Panc1 (cell line): Measurements from ENCODE around the gene RUVBL1. TPM values are rescaled to one million over a fixed set of nuclear protein-coding genes. Genes with fewer than 3 reads are reported as not detected.
A peak's percentile ranks its signal among the peaks of the same experiment; 100 is the strongest.

ENCODE experiments used
- ATAC-seq: fragments of 200-7000 bp; cut with Tn5 transposase; 2 replicates; pipeline ENCODE4 v1.9.1; 2020; ENCODE audit warnings: mild to moderate bottlenecking, moderate library complexity
- BruUV-seq: library from RNA; stranded (reverse); fragments of 400-500 nt; replicated peaks from 2 replicates; lab custom pipeline; 2021; lab: Mats Ljungman, UMichigan
- CTCF ChIA-PET: fragments of 300-600 bp; sonication (Branson Sonifier 250); formaldehyde crosslinking; loops from one replicate; lab custom pipeline; 2022; ENCODE audit warnings: antibody characterized with exemption; lab: Charles Lee
- POLR2A ChIA-PET: fragments of 300-600 bp; sonication (Branson Sonifier 250); formaldehyde crosslinking; loops from one replicate; lab custom pipeline; 2022; ENCODE audit warnings: antibody characterized with exemption; lab: Charles Lee
- DNase-seq: peaks from one replicate; pipeline ENCODE4 v3.0.0-alpha.2; 2010; ENCODE audit warnings: low read depth, low spot score
- H3K27ac ChIP-seq: 2 replicates; pipeline ENCODE4 v1.5.1; 2011; ENCODE audit warnings: mild to moderate bottlenecking, low read length, inconsistent platforms
- H3K27me3 ChIP-seq: fragments of 200-500 bp; sonication (Bioruptor generic); 2 replicates; pipeline ENCODE4 v1.6.0; 2014; ENCODE audit warnings: low read length, inconsistent platforms; ENCODE audit not compliant: control insufficient read depth, insufficient read depth
- H3K36me3 ChIP-seq: fragments of 200-500 bp; sonication (Bioruptor generic); 2 replicates; pipeline ENCODE4 v1.5.1; 2014; ENCODE audit warnings: inconsistent platforms, mild to moderate bottlenecking, low read length, moderate library complexity; ENCODE audit not compliant: control insufficient read depth, insufficient read depth
- H3K4me1 ChIP-seq: 2 replicates; pipeline ENCODE4 v1.5.1; 2011; ENCODE audit warnings: inconsistent platforms, mild to moderate bottlenecking, low read length, moderate library complexity; ENCODE audit not compliant: control insufficient read depth, insufficient read depth
- H3K4me3 ChIP-seq, 2 experiments: 2 replicates each; pipeline ENCODE4 v1.5.1; 2011 to 2012; ENCODE audit warnings: low read depth in 2 of 2, low read length in 2 of 2, mild to moderate bottlenecking in 2 of 2, inconsistent platforms in 1 of 2, moderate library complexity in 1 of 2
- H3K9me3 ChIP-seq: fragments of 200-500 bp; sonication (Bioruptor generic); 2 replicates; pipeline ENCODE4 v1.5.1; 2014; ENCODE audit warnings: low read depth, mild to moderate bottlenecking, inconsistent platforms, low read length, moderate library complexity; ENCODE audit not compliant: control insufficient read depth, insufficient read depth
- CTCF ChIP-seq: fragments of 450-650 bp; IDR thresholded peaks from 2 replicates; pipeline ENCODE4 v1.5.1; 2017; ENCODE audit warnings: mild to moderate bottlenecking
- POLR2AphosphoS5 ChIP-seq: IDR thresholded peaks from 2 replicates; pipeline ENCODE4 v1.6.1; 2012; ENCODE audit warnings: mild to moderate bottlenecking, low read depth, low read length, moderate library complexity
- SIN3A ChIP-seq: IDR thresholded peaks from 2 replicates; pipeline ENCODE4 v1.6.1; 2012; ENCODE audit warnings: low read depth, mild to moderate bottlenecking, low read length, moderate library complexity, borderline replicate concordance; ENCODE audit not compliant: insufficient read depth
- TCF7L2 ChIP-seq: IDR thresholded peaks from 2 replicates; pipeline ENCODE4 v1.6.1; 2011; ENCODE audit warnings: mild to moderate bottlenecking, low read depth, low read length, inconsistent platforms
- in situ Hi-C: cut with HindIII; loops from 2 replicates; pipeline ENCODE4 v1.10.0; 2016; ENCODE audit warnings: low sequenced_read_pairs, low pct_unique_long_range_greater_than_20kb
- intact Hi-C: fragments of 100-400 bp; cut with micrococcal nuclease; formaldehyde crosslinking; loops from one replicate; pipeline ENCODE4 v1.10.0; 2022; ENCODE audit not compliant: unreplicated experiment
- total RNA-seq: library from RNA; stranded (reverse); gene quantifications from one replicate; pipeline ENCODE4 v1.2.1, GENCODE V29; 2021; ENCODE audit not compliant: unreplicated experiment

RUVBL1 gene
- total RNA-seq, 1 experiment from 2014 or later = 122 TPM

DNA sequence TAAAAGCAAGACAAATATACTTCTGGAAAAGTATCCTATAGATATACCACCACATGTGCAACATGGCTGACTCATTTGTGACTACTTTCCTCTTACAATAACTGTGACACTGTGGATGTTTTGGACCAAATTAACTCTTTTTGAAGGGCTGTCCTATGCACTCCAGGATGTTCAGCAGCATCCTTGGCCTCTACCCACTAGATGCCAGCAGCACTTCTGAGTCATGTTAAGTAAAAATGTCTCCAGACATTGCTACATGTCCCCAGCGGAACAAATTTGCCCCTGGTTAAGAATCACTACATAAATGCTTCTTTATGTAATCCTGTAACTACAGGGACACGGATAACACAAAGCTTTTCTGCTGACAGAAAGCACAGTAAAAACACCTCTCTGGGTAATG lies 32.0 kb downstream of the RUVBL1 start:
- no peak overlapping the region for H3K4me3 ChIP-seq
- DNase-seq (no peak), ATAC-seq (no peak)
- H3K4me1 ChIP-seq = no peaks in the 10 kb centered on the region
- no peak overlapping the region for H3K27ac ChIP-seq
- intact Hi-C loops (no loop called here), in situ Hi-C loops (no loop called here)
- H3K36me3 ChIP-seq = peaks cover 7% of the 10 kb centered on the region
- H3K9me3 ChIP-seq = no peaks in the 10 kb centered on the region
- H3K27me3 ChIP-seq = no peaks in the 10 kb centered on the region
- ChIA-PET CTCF (interaction anchor here (0.6 kb wide), 1 partner anchor 517 kb away, joined by 11 read pairs; no protein-coding TSS in a partner anchor), POLR2A (no interaction called here)
- BruUV-seq = no TSS peak
- TF ChIP-seq CTCF = no peak

DNA sequence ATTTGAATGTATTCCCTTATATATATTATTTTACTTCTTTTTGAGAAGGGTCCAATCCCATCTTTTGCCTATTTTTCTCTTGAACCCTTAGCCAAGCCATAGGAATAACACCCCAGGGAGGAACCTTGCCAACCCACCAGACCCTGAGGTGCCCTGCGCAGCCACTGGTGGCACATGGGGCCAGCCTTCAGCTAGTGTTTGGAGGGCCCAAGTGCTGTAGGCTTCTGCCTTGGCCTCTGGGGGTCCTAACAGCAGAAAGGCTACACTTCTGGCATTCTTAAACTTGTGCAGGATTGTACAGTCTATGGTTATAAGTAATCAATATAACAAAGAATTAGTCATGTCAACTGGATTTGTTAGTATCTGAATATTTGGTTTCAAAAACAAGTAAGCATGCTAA lies 34.5 kb downstream of the RUVBL1 start:
- no peaks in the 10 kb centered on the region for H3K4me1 ChIP-seq
- no peaks in the 10 kb centered on the region for H3K27me3 ChIP-seq
- POLR2A ChIA-PET = interaction anchor here (0.6 kb wide), 1 partner anchor 258 kb away, joined by 3 read pairs; no protein-coding TSS in a partner anchor
- no peak overlapping the region for H3K4me3 ChIP-seq
- H3K27ac ChIP-seq = no peak overlapping the region
- no peaks in the 10 kb centered on the region for H3K9me3 ChIP-seq
- TF ChIP-seq POLR2AphosphoS5 = no peak
- no peak for TF ChIP-seq SIN3A
- TF ChIP-seq TCF7L2 = no peak
- BruUV-seq = no TSS peak
- CTCF ChIA-PET = no interaction called here
- ATAC-seq (no peak), DNase-seq (no peak)
- H3K36me3 ChIP-seq = peaks cover 8% of the 10 kb centered on the region
- in situ Hi-C loops = no loop called here
- intact Hi-C loops = no loop called here

DNA sequence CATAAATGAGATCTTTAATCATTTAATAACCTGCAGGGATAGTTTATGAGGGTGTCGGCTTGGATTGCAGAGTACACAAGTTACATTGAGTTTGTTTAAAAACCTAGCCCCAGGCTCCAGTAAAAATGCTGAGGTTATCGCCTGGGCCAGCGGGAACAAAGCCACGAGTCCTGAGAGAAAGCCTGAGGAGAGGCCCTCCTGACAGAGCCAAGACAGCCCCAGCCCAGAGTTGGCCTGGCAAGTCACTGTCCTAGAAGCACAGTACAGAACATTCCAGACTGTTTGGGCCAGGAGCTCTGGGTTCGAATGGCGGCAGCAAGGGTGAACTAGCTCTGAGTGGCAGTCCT lies 39.0 kb downstream of the RUVBL1 start:
- ChIA-PET POLR2A (no interaction called here), CTCF (interaction anchor here (0.6 to 1.5 kb wide), 3 partner anchors 9 to 510 kb away, joined by 3 to 5 read pairs (median 4); no protein-coding TSS in a partner anchor)
- Histone ChIP-seq H3K27ac (no peak overlapping the region), H3K9me3 (no peaks in the 10 kb centered on the region), H3K4me3 (no peak overlapping the region), H3K4me1 (no peaks in the 10 kb centered on the region), H3K36me3 (peaks cover 11% of the 10 kb centered on the region; the same call in 1 of the 2 replicates), H3K27me3 (no peaks in the 10 kb centered on the region)
- no TSS peak for BruUV-seq
- intact Hi-C loops = no loop called here
- no peak for TF ChIP-seq CTCF
- peak; percentile 76 for TF ChIP-seq TCF7L2
- in situ Hi-C loops = no loop called here
- DNase-seq (no peak), ATAC-seq (no peak)
